PFSK-1 (cell line): Measurements from ENCODE around the gene RTN4RL2.

Experiments
- POLR2AphosphoS5 ChIP-seq: IDR thresholded peaks from 2 replicates; pipeline ENCODE4 v1.6.1; 2012; ENCODE audit warnings: low read depth, mild to moderate bottlenecking, control low read depth, low read length, moderate library complexity
- SIN3A ChIP-seq: IDR thresholded peaks from 2 replicates; pipeline ENCODE4 v1.6.1; 2012; ENCODE audit warnings: mild to moderate bottlenecking, low read length, moderate library complexity, borderline replicate concordance; ENCODE audit not compliant: insufficient read depth
- TAF1 ChIP-seq: IDR thresholded peaks from 2 replicates; pipeline ENCODE4 v1.6.1; 2012; ENCODE audit warnings: low read length, control low read depth, borderline replicate concordance; ENCODE audit not compliant: insufficient read depth

GRCh38 chr11:57416436-57416835 is 43.9 kb upstream of the RTN4RL2 start:
- TF ChIP-seq POLR2AphosphoS5: no peak
- no peak for TF ChIP-seq TAF1
- TF ChIP-seq SIN3A: no peak
